Ovary (tissue), 3 donors: Measurements from ENCODE around the gene SETBP1.

ENCODE experiments used
- CTCF ChIP-seq, 3 donors: fragments of 450-650 bp in 2 of 3; fragments of 200-600 bp in 1 of 3; IDR thresholded peaks; one replicate each; pipeline versions ENCODE4 v1.5.1 to v1.8.0; 2016 to 2022; ENCODE audit warnings: antibody characterized with exemption in 3 of 3, mild to moderate bottlenecking in 1 of 3
- EP300 ChIP-seq: sonication (generic); formaldehyde crosslinking; IDR thresholded peaks from one replicate; pipeline ENCODE4 v1.6.1; 2017; ENCODE audit warnings: antibody characterized with exemption
- POLR2A ChIP-seq: fragments of 450-650 bp; IDR thresholded peaks from one replicate; pipeline ENCODE4 v1.6.1; 2017; ENCODE audit warnings: antibody characterized with exemption, mild to moderate bottlenecking, moderate library complexity
- donor health status: DM: no; HTN: no; CAD: no.

- TF ChIP-seq CTCF (IDR thresholded peaks at IDR 0.05) (no peak), POLR2A (no peak), EP300 (no peak)
Measured at GRCh38 chr18:45083226-45083855, 402.7 kb downstream of the SETBP1 start.
